Transverse colon (tissue), 4 donors: ENCODE measurements around the gene SLITRK6.

Experiments
- CTCF ChIP-seq, 5 experiments: fragments of 200-600 bp in 3 of 5; fragments of 450-650 bp in 2 of 5; sonication (generic) in 3 of 5; IDR thresholded peaks; 1 replicate in 2 of 5; 2 replicates in 3 of 5; pipeline ENCODE4 v1.5.1; 2016 to 2017; ENCODE audit warnings: antibody characterized with exemption in 5 of 5, inconsistent platforms in 3 of 5, mild to moderate bottlenecking in 2 of 5, moderate library complexity in 1 of 5
- EP300 ChIP-seq: sonication (generic); formaldehyde crosslinking; IDR thresholded peaks from one replicate; pipeline ENCODE4 v1.6.1; 2017; ENCODE audit warnings: antibody characterized with exemption, low read depth
- POLR2A ChIP-seq: fragments of 450-650 bp; IDR thresholded peaks from one replicate; pipeline ENCODE4 v1.6.1; 2016; ENCODE audit warnings: antibody characterized with exemption, mild to moderate bottlenecking, moderate library complexity
- POLR2AphosphoS5 ChIP-seq, 3 donors: sonication (generic); formaldehyde crosslinking; IDR thresholded peaks; one replicate each; pipeline ENCODE4 v1.6.1; 2016; ENCODE audit warnings: antibody characterized with exemption in 3 of 3

GRCh38 chr13:85772367-85772766 lies 26.9 kb downstream of the SLITRK6 start:
- TF ChIP-seq CTCF (IDR thresholded peaks at IDR 0.05): no peak
- no peak for TF ChIP-seq POLR2AphosphoS5 (IDR thresholded peaks at IDR 0.05)
- TF ChIP-seq EP300: no peak
- TF ChIP-seq POLR2A: no peak
